ENCODE measurements around the gene MAPK1. TPM values are rescaled to one million over a fixed set of nuclear protein-coding genes. Genes with fewer than 3 reads are reported as not detected.
"Not testable (repeated sequence)": the region's sequence is repeated elsewhere in the genome, so short reads cannot be mapped to it uniquely, and the experiment has no call there.

MAPK1 gene
- total and polyA plus RNA-seq, 5 donors = 14.8 to 126 (median 123) TPM

DNA sequence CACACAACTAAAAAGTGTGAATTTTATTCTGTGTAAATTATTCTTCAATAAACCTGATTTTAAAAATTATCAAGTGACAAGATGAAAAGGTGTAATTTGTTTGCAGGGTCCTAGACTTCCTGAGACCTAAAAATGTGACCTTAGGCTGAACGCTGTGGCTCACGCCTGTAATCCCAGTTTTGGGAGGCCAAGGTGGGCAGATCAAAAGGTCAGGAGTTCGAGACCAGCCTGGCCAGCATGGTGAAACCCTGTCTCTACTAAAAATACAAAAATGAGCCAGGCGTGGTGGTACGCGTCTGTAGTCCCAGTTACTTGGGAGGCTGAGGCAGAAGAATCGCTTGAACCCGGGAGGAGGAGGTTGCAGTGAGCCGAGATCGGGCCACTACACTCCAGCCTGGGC lies 79.9 kb downstream of the MAPK1 start:
- 98% methylated on average over 10 of the region's 10 CpGs for WGBS
- H3K27ac ChIP-seq (ENCODE audit: low read length); H3K4me3 ChIP-seq (ENCODE audit: low read length); DNase-seq; H3K9me3 ChIP-seq (ENCODE audit: control insufficient read depth, low read length); ATAC-seq; H3K27me3 ChIP-seq (ENCODE audit: control insufficient read depth, insufficient read depth); intact Hi-C loops (cut with DNase I); H3K4me1 ChIP-seq (ENCODE audit: control insufficient read depth, insufficient read depth, low read length): not testable (repeated sequence)

DNA sequence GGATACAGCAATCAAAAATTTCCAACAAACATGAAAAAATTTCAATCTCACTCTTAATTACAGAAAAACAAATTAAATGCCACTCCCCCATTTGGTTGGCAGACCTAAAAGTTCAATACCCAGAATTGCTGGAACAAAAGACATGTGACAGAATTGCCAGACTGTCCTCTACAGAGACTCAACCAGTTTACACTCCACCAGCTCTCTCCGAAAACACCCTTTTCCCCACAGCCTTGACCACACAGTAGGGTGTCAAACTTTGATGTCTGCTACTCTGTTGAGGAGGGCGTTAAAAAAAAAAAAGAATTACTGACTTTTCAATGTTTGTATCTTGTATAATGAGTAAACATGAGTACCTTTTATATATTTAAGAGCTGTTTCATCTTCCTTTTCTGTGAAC lies 87.2 kb downstream of the MAPK1 start:
- no peaks in the 10 kb centered on the region for H3K4me1 ChIP-seq (ENCODE audit: control insufficient read depth, insufficient read depth, low read length)
- intact Hi-C loops (cut with DNase I) = no loop called here
- no peaks in the 10 kb centered on the region for H3K9me3 ChIP-seq (ENCODE audit: control insufficient read depth, low read length)
- H3K4me3 ChIP-seq (ENCODE audit: low read length) = no peak overlapping the region
- ATAC-seq (no peak), DNase-seq (no peak)
- 95% methylated on average over 2 of the region's 2 CpGs for WGBS
- no peak overlapping the region for H3K27ac ChIP-seq (ENCODE audit: low read length)
- no peaks in the 10 kb centered on the region for H3K27me3 ChIP-seq (ENCODE audit: control insufficient read depth, insufficient read depth)

DNA sequence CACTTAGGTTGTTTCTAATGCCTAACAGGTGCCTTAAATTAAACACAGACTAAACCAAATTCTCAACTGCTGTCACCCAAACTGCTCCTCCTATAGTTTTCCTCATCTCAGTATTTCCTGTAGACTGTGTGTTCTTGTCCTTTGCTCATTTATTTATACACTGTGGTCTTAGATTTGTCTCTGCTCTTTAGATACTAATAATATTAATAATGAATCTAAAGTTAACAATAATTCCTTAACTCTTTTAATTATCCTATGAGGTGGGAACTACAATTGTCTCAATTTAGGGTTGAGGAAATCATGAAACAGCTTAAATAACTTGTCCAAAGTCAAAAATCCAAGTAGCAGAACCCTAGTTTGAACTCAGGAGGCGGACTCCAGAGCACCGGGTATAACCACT lies 88.0 kb downstream of the MAPK1 start:
- 94% methylated on average over 2 of the region's 2 CpGs for WGBS
- no peak overlapping the region for H3K27ac ChIP-seq (ENCODE audit: low read length)
- DNase-seq = no peak
- no peaks in the 10 kb centered on the region for H3K27me3 ChIP-seq (ENCODE audit: control insufficient read depth, insufficient read depth)
- ATAC-seq = no peak
- no peaks in the 10 kb centered on the region for H3K4me1 ChIP-seq (ENCODE audit: control insufficient read depth, insufficient read depth, low read length)
- H3K4me3 ChIP-seq (ENCODE audit: low read length) = no peak overlapping the region
- H3K9me3 ChIP-seq (ENCODE audit: control insufficient read depth, low read length) = no peaks in the 10 kb centered on the region
- intact Hi-C loops (cut with DNase I) = loop anchor here in 2 of 4 donors (10.0 kb wide), 2 partner anchors 85 to 155 kb away; partner anchors contain the start of gene MAPK1 (in 2 of the 2)

DNA sequence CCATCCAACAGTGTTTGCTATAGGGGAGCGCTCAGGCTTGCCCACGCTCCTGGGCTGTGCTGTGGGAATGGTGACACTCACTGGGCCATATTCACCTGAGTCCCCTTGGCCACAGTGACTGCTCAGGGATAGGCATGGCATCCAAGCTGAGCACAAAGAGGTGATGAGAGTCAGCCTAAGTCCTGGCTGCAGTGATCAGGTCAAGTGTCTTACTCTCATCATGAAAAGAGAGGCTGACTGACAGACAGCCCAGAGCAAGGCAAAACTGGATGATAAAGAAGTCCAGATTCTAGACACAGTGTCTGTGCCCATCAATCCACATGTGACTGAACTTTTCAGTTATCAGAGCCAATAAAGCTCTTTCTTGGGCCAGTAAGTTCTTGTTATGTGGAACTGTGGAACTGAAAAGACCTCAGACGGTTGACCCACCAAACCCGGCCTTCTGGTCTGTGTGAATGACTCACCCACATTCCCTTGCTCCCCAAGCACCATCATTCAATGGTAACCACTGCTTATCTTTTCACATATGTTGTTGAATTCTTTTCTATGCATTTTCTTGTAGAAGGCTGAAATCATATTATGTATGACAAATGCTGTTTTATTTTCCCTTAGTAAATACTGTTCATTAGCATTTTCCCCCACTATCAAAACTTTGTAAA lies 88.6 kb downstream of the MAPK1 start:
- no peak overlapping the region for H3K27ac ChIP-seq (ENCODE audit: low read length)
- no peaks in the 10 kb centered on the region for H3K4me1 ChIP-seq (ENCODE audit: control insufficient read depth, insufficient read depth, low read length)
- intact Hi-C loops (cut with DNase I) = loop anchor here in 2 of 4 donors (10.0 kb wide), 2 partner anchors 86 to 156 kb away; partner anchors contain the start of gene MAPK1 (in 2 of the 2)
- 85% methylated on average over 4 of the region's 4 CpGs for WGBS
- no peaks in the 10 kb centered on the region for H3K27me3 ChIP-seq (ENCODE audit: control insufficient read depth, insufficient read depth)
- no peaks in the 10 kb centered on the region for H3K9me3 ChIP-seq (ENCODE audit: control insufficient read depth, low read length)
- ATAC-seq = no peak
- DNase-seq = no peak
- no peak overlapping the region for H3K4me3 ChIP-seq (ENCODE audit: low read length)

DNA sequence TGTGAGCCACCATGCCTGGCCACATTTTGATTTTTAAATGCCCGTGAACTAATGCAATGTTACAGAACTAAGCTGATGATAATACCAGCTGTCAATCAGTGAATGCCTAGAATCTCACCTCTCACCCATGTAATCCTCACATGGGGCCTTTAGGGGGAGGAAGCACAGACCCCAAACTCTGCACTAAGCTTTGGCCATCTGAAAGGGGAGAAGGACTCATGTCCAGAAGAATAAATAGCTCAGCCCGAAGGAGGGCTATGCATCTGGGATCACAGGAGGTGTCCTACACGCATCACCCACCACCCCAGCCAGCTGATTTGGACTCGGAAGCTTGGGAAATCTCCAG lies 95.8 kb downstream of the MAPK1 start:
- WGBS = 91% methylated on average over 4 of the region's 4 CpGs
- ATAC-seq = no peak
- Histone ChIP-seq H3K27ac (ENCODE audit: low read length) (no peak overlapping the region), H3K4me1 (ENCODE audit: control insufficient read depth, insufficient read depth, low read length) (no peaks in the 10 kb centered on the region), H3K9me3 (ENCODE audit: control insufficient read depth, low read length) (no peaks in the 10 kb centered on the region), H3K27me3 (ENCODE audit: control insufficient read depth, insufficient read depth) (no peaks in the 10 kb centered on the region), H3K4me3 (ENCODE audit: low read length) (no peak overlapping the region)
- DNase-seq = no peak
- intact Hi-C loops (cut with DNase I) = loop anchor here in 2 of 4 donors (10.0 kb wide), 2 partner anchors 93 to 163 kb away; partner anchors contain the start of gene MAPK1 (in 2 of the 2)

DNA sequence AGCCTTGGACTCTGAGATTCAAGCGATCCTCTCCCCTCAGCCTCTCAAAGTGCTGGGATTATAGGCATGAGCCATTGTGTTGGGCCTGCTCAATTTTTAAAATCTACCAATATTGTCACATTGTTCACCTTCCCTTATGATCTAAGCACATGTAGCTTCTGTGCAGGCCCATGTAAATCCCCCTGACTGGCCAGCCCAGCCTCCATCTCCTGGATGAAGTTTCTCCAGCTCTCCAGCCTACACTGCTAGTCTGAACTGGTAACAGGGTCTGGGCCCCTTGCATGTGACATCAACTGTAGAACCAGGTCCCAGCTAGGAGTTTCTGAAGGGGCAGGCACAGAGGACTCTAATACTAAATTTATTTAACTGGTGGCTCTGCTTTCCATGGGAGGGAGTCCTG lies 99.0 kb downstream of the MAPK1 start:
- Histone ChIP-seq H3K4me3 (ENCODE audit: low read length) (no peak overlapping the region), H3K9me3 (ENCODE audit: control insufficient read depth, low read length) (no peaks in the 10 kb centered on the region), H3K27ac (ENCODE audit: low read length) (no peak overlapping the region), H3K27me3 (ENCODE audit: control insufficient read depth, insufficient read depth) (no peaks in the 10 kb centered on the region), H3K4me1 (ENCODE audit: control insufficient read depth, insufficient read depth, low read length) (no peaks in the 10 kb centered on the region)
- WGBS = 64% methylated on average over 1 of the region's 1 CpG
- intact Hi-C loops (cut with DNase I) = no loop called here
- DNase-seq = no peak
- no peak for ATAC-seq

DNA sequence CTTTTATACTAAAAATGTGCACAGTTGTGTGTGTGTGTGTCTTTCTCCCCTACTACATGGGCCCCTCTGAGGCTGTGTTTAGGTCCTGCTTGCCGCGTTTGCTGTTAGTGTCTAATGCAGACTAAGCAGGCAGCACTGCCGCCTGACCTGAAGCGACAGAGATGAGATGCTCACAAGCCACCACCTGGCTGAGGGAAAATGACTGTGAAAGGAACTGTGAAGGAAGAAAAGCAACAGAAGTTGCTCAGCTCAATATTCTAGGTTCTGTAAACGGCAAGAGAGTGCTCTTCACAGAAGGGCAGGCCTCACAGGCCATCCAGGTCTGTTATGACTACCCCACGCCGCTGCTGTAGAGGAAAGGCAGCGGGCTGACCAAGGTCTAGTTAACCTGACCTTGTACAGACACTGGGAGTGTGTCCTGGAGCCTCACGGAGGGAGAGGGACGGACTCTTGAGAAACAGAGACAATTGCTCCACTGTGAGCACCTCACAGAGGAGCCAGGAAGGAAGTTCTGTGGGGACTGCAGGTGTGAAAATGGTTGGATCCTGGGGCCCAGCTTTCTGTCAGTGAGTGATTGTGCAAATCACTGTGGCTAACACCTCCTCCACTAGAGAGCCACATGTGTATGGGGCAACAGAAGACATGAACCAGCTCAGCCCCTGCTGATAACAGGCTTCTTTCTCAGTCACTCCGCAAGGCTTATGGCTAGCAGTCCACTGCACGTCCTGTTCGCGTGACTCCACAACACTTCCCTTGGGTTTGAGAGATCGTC lies 100.6 kb downstream of the MAPK1 start:
- H3K4me3 ChIP-seq (ENCODE audit: low read length) = no peak overlapping the region
- 84% methylated on average over 15 of the region's 15 CpGs for WGBS
- no peaks in the 10 kb centered on the region for H3K27me3 ChIP-seq (ENCODE audit: control insufficient read depth, insufficient read depth)
- no peak for DNase-seq
- no peak overlapping the region for H3K27ac ChIP-seq (ENCODE audit: low read length)
- no peaks in the 10 kb centered on the region for H3K4me1 ChIP-seq (ENCODE audit: control insufficient read depth, insufficient read depth, low read length)
- intact Hi-C loops (cut with DNase I) = no loop called here
- no peaks in the 10 kb centered on the region for H3K9me3 ChIP-seq (ENCODE audit: control insufficient read depth, low read length)
- ATAC-seq = peak; percentile 26 to 40

DNA sequence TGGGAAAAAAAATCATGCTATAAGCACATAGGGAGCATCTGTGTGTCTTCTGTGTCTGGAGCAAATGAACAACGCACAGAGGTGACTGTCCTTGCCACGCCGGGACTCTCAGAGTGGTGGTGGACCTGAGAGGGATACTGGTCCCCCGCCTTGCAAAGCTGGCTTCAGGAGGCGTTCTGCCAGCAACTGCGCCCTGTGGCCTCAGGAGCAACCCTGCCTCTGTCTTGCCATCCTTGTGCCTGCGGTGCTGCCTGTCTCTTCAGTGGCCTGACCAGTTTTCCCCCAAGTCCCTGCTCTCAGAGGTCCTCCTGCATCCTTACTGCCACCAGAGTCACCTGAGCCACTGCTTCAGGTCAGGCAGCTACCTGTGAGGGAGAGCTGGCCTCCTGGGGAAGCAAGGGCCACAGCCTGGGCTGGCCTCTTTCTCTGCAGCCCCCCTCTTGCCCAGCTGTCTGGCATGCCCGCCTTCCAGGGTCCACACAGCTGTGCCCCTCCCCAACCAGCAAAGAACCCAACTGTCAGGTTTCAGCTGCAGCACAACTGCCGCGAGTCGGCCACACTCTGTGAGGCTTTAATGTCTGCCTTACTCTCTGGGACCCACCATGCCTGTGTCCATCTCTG lies 101.4 kb downstream of the MAPK1 start:
- H3K9me3 ChIP-seq (ENCODE audit: control insufficient read depth, low read length) = no peaks in the 10 kb centered on the region
- ATAC-seq (no peak), DNase-seq (no peak)
- no peaks in the 10 kb centered on the region for H3K4me1 ChIP-seq (ENCODE audit: control insufficient read depth, insufficient read depth, low read length)
- no peak overlapping the region for H3K4me3 ChIP-seq (ENCODE audit: low read length)
- H3K27me3 ChIP-seq (ENCODE audit: control insufficient read depth, insufficient read depth) = no peaks in the 10 kb centered on the region
- intact Hi-C loops (cut with DNase I) = no loop called here
- H3K27ac ChIP-seq (ENCODE audit: low read length) = no peak overlapping the region
- WGBS = 94% methylated on average over 11 of the region's 11 CpGs

DNA sequence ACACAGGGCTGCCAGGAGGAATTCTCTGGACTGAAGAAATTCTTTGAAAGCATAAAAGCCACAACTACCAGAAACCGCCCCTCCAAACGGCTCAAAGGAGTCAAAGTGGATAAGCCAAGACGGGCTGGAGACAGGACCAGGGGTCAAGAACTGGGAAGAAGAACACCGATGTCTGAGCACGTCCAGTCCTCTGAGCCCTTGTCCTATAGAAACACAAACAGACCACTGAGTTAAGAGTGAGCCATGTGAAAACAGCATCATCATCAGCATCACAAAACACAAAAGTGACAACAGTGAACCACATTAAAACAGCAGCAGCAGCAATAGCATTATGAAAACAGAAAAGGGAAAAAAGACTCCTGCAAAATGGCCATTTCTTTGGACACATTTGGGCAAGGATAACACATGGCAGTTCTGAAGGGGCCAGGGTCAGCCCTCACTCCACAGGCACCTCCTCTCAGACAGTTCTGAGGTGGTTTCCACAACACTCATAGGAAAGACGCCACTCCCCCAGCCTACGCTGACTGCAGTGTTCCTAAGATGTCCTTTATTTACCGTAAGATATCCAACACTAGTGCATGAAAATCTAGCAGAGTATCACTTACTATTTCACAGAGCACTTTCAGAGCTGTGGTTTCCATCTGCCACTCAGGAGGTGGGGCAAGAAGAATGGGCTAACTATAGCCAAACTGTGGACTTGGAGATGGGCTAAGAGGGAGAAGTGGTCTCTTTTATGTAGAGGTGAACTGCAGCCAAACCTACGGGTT lies 103.2 kb downstream of the MAPK1 start:
- Histone ChIP-seq H3K27ac (ENCODE audit: low read length) (no peak overlapping the region), H3K4me3 (ENCODE audit: low read length) (no peak overlapping the region), H3K9me3 (ENCODE audit: control insufficient read depth, low read length) (no peaks in the 10 kb centered on the region), H3K27me3 (ENCODE audit: control insufficient read depth, insufficient read depth) (no peaks in the 10 kb centered on the region), H3K4me1 (ENCODE audit: control insufficient read depth, insufficient read depth, low read length) (no peaks in the 10 kb centered on the region)
- ATAC-seq (no peak), DNase-seq (no peak)
- intact Hi-C loops (cut with DNase I) = no loop called here
- WGBS = 87% methylated on average over 9 of the region's 9 CpGs

DNA sequence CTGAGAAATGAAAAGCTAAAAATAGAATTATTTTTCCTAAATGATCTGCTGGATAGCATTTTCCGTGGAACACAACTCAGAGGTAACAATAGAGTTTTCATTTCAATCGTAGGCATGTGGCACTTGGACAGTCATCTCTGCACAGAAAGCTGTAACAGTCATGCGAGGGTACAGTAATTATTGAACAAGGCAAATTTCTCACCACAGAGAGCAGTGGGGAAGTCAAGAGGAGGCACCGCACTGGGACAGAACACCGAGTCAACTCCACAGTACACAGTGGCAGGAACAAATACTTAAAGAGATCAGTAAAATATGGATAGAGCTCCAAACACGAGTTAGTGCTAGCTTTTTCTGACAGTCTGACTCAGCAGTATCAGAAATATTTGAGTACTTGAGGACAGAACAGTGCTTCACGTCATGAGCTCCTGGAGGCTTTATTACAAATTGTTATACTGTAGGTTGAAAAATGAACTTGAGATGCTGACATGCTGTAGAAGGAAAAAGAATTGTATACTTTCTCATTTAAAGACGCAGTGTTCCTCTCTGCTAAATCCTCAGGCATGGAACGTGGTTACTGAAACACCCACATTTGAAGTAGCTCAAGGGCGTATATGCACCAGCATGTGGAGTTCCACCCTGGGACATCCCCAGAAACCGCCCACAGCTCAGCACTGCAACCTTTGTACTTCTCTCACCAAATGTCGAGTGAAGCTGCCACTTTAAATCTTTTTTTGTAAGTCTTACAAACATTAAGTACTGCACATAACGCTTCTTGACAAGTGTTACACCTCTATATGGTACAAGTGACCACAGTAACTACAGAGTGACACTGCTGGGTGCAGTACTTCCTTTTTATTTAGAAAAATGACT lies 104.5 kb downstream of the MAPK1 start:
- DNase-seq (no peak), ATAC-seq (no peak)
- H3K27me3 ChIP-seq (ENCODE audit: control insufficient read depth, insufficient read depth) = no peaks in the 10 kb centered on the region
- H3K27ac ChIP-seq (ENCODE audit: low read length) = no peak overlapping the region
- H3K4me1 ChIP-seq (ENCODE audit: control insufficient read depth, insufficient read depth, low read length) = no peaks in the 10 kb centered on the region
- H3K9me3 ChIP-seq (ENCODE audit: control insufficient read depth, low read length) = no peaks in the 10 kb centered on the region
- WGBS = 70% methylated on average over 13 of the region's 13 CpGs
- intact Hi-C loops (cut with DNase I) = no loop called here
- no peak overlapping the region for H3K4me3 ChIP-seq (ENCODE audit: low read length)

Measured in right cardiac atrium (tissue), 5 donors.